Natural killer cell (primary cell): ENCODE data around the gene MCTS1. TPM values are rescaled to one million over a fixed set of nuclear protein-coding genes. Genes with fewer than 3 reads are reported as not detected.
A peak's percentile ranks its signal among the peaks of the same experiment; 100 is the strongest.

Source experiments
- ATAC-seq, 3 donors: fragments of 150-1000 bp in 2 of 3; fragments of 200-7000 bp in 1 of 3; cut with Tn5 transposase; 1 replicate in 1 of 3; 2 replicates in 2 of 3; pipeline ENCODE4 v1.10.0; 2021; ENCODE audit warnings: mild to moderate bottlenecking in 2 of 3, moderate library complexity in 2 of 3
- DNase-seq, 2 donors: peaks; one replicate each; pipeline versions ENCODE4 v3.0.0 to v3.0.0-alpha.2; 2013 to 2021; ENCODE audit warnings: mixed read lengths in 1 of 2
- H3K27ac ChIP-seq: one replicate; pipeline ENCODE4 v1.5.1; 2013; ENCODE audit warnings: mild to moderate bottlenecking, low read length
- H3K27me3 ChIP-seq: one replicate; pipeline ENCODE4 v1.6.1; 2013; ENCODE audit warnings: low read length; ENCODE audit not compliant: control insufficient read depth, insufficient read depth
- H3K36me3 ChIP-seq: one replicate; pipeline ENCODE4 v1.6.1; 2013; ENCODE audit warnings: low read length; ENCODE audit not compliant: control insufficient read depth, insufficient read depth
- H3K4me1 ChIP-seq: one replicate; pipeline ENCODE4 v1.6.1; 2013; ENCODE audit warnings: low read length; ENCODE audit not compliant: control insufficient read depth, insufficient read depth
- H3K4me3 ChIP-seq: one replicate; pipeline ENCODE4 v1.5.1; 2013; ENCODE audit warnings: low read length
- H3K9me3 ChIP-seq: one replicate; pipeline ENCODE4 v1.6.1; 2013; ENCODE audit warnings: low read length; ENCODE audit not compliant: control insufficient read depth, insufficient read depth
- H3K27ac Mint-ChIP-seq, 2 donors: one replicate each; pipeline ENCODE4 v1.8.0; 2022; ENCODE audit warnings: mild to moderate bottlenecking in 2 of 2, mixed read lengths in 2 of 2, moderate library complexity in 1 of 2
- H3K27me3 Mint-ChIP-seq, 2 donors: one replicate each; pipeline ENCODE4 v1.8.0; 2022; ENCODE audit warnings: low read depth in 2 of 2, mixed read lengths in 2 of 2
- H3K36me3 Mint-ChIP-seq: one replicate; pipeline ENCODE4 v1.8.0; 2022; ENCODE audit warnings: mixed read lengths
- H3K4me1 Mint-ChIP-seq, 2 donors: one replicate each; pipeline ENCODE4 v1.8.0; 2022; ENCODE audit warnings: mixed read lengths in 2 of 2
- H3K4me3 Mint-ChIP-seq: one replicate; pipeline ENCODE4 v1.8.0; 2022; ENCODE audit warnings: mild to moderate bottlenecking, moderate library complexity, mixed read lengths
- H3K9me3 Mint-ChIP-seq, 2 donors: one replicate each; pipeline ENCODE4 v1.8.0; 2022; ENCODE audit warnings: mixed read lengths in 2 of 2
- CTCF ChIP-seq: fragments of 200-600 bp; IDR thresholded peaks from one replicate; pipeline ENCODE4 v1.8.0; 2022; ENCODE audit warnings: antibody characterized with exemption
- WGBS: methylation state at CpG from one replicate; pipeline ENCODE4 v1.1.7; 2013; ENCODE audit warnings: missing lambda C conversion rate; ENCODE audit not compliant: insufficient coverage; 5-methylcytosine and 5-hydroxymethylcytosine counted together
- intact Hi-C: fragments of 100-400 bp; cut with micrococcal nuclease; formaldehyde crosslinking; loops from one replicate; pipeline ENCODE4 v1.14.2; 2022
- total RNA-seq, 4 donors: library from RNA; stranded (reverse); fragments of 120-200 nt in 1 of 4; gene quantifications; one replicate each; pipeline versions ENCODE4 v1.2.3 to v1.2.4, GENCODE V29; 2013 to 2022

MCTS1 gene
- total RNA-seq, 3 donors from 2014 or later (not counting 1 experiment from before 2014, with no cell fraction given) = 17.6 to 21.2 (median 18.8) TPM

GRCh38 chrX:120560405-120560841 is 43.5 kb upstream of the MCTS1 start:
- under 1% methylated on average over 6 of the region's 10 CpGs for WGBS
- intact Hi-C loops = loop anchor here (5.0 kb wide), 1 partner anchor 63 kb away; no protein-coding TSS in a partner anchor
- Mint-ChIP-seq H3K27ac (peak overlapping the region; percentile 91), H3K4me1 (peaks cover 13 to 28% of the 10 kb centered on the region in 2 donors), H3K4me3 (peak overlapping the region; percentile 93), H3K27me3 (no peaks in the 10 kb centered on the region), H3K36me3 (no peaks in the 10 kb centered on the region), H3K9me3 (no peaks in the 10 kb centered on the region)
- DNase-seq = peak; percentile 23 to 56
- peaks cover 3% of the 10 kb centered on the region for H3K36me3 ChIP-seq
- H3K9me3 ChIP-seq = no peaks in the 10 kb centered on the region
- no peak for TF ChIP-seq CTCF
- peak overlapping the region; percentile 100 for H3K27ac ChIP-seq
- no peaks in the 10 kb centered on the region for H3K27me3 ChIP-seq
- ATAC-seq = peak; percentile 39 to 61 (median 41)
- H3K4me1 ChIP-seq = peaks cover 3% of the 10 kb centered on the region
- peak overlapping the region; percentile 99 for H3K4me3 ChIP-seq

- ATAC-seq = peak; percentile 89 to 96 (median 92)
- TF ChIP-seq CTCF = no peak
- H3K27ac Mint-ChIP-seq = peak within 1 kb of the TSS; percentile 91
- H3K27ac ChIP-seq = peak within 1 kb of the TSS; percentile 100
- H3K27me3 Mint-ChIP-seq = no peaks in the 10 kb centered on the region
- H3K36me3 Mint-ChIP-seq = no peaks in the 10 kb centered on the region
- no peaks in the 10 kb centered on the region for H3K9me3 ChIP-seq
- peak; percentile 86 to 94 for DNase-seq
- intact Hi-C loops = loop anchor here (1.0 to 5.0 kb wide), 3 partner anchors 42 to 69 kb away; partner anchors contain the start of gene C1GALT1C1
- peaks cover 3% of the 10 kb centered on the region for H3K4me1 ChIP-seq
- no peaks in the 10 kb centered on the region for H3K27me3 ChIP-seq
- no peaks in the 10 kb centered on the region for H3K9me3 Mint-ChIP-seq
- peak within 1 kb of the TSS; percentile 93 for H3K4me3 Mint-ChIP-seq
- peak within 1 kb of the TSS; percentile 99 for H3K4me3 ChIP-seq
- peaks cover 13 to 28% of the 10 kb centered on the region in 2 donors for H3K4me1 Mint-ChIP-seq
- 0% methylated on average over 36 of the region's 54 CpGs for WGBS
- H3K36me3 ChIP-seq = peaks cover 3% of the 10 kb centered on the region
Observed at GRCh38 chrX:120560842-120561633, 42.9 kb upstream of the MCTS1 start, which contains the start of gene CUL4B. TSS of gene CUL4B (minus strand) at chrX:120560962. CDS start at chrX:120560638, 324 bp downstream.

GRCh38 chrX:120561634-120562568 is 42.0 kb upstream of the MCTS1 start:
- Mint-ChIP-seq H3K4me1 (peaks cover 13 to 28% of the 10 kb centered on the region in 2 donors), H3K27me3 (no peaks in the 10 kb centered on the region), H3K36me3 (no peaks in the 10 kb centered on the region), H3K4me3 (peak overlapping the region; percentile 93), H3K9me3 (no peaks in the 10 kb centered on the region), H3K27ac (peak overlapping the region; percentile 91)
- Histone ChIP-seq H3K27ac (peak overlapping the region; percentile 80), H3K36me3 (peaks cover 3% of the 10 kb centered on the region), H3K4me3 (peak overlapping the region; percentile 99), H3K4me1 (peaks cover 3% of the 10 kb centered on the region), H3K27me3 (no peaks in the 10 kb centered on the region), H3K9me3 (no peaks in the 10 kb centered on the region)
- intact Hi-C loops = loop anchor here (1.0 to 5.0 kb wide), 3 partner anchors 41 to 68 kb away; partner anchors contain the start of gene C1GALT1C1
- 7% methylated on average over 9 of the region's 12 CpGs for WGBS
- no peak for TF ChIP-seq CTCF
- DNase-seq (no peak), ATAC-seq (no peak)
